GM21786 (cell line): Measurements from ENCODE around the gene GAGE12G.
"Not testable (repeated sequence)": the region's sequence is repeated elsewhere in the genome, so short reads cannot be mapped to it uniquely, and the experiment has no call there.

Experiments
- ATAC-seq: cut with Tn5 transposase; IDR thresholded peaks from one replicate; pipeline ENCODE4 v1.9.1; 2021; ENCODE audit not compliant: unreplicated experiment

GAGE12G gene

GRCh38 chrX:49570100-49570499 lies at the start of gene GAGE12G:
GAGE12G (plus strand) TSS chrX:49570400; CDS start chrX:49571555, 1,155 bp downstream.
- ATAC-seq, result not testable (repeated sequence)

- ATAC-seq, result not testable (repeated sequence)
Observed at GRCh38 chrX:49531877-49532276, 38.3 kb upstream of the GAGE12G start, which contains the start of gene GAGE12C. GAGE12C (plus strand) TSS chrX:49532177; CDS start chrX:49533332, 1,155 bp downstream.

- not testable (repeated sequence) for ATAC-seq
Observed at GRCh38 chrX:49541433-49541832, 28.8 kb upstream of the GAGE12G start, which contains the start of gene GAGE12D. GAGE12D (plus strand) TSS chrX:49541733; CDS start chrX:49542888, 1,155 bp downstream.

GRCh38 chrX:49550989-49551388 lies 19.2 kb upstream of the GAGE12G start, which contains the start of gene GAGE12E:
GAGE12E (plus strand) TSS chrX:49551289; CDS start chrX:49552444, 1,155 bp downstream.
- ATAC-seq, result not testable (repeated sequence)

GRCh38 chrX:49560542-49560941 lies 9.7 kb upstream of the GAGE12G start, which contains the start of gene GAGE12F:
GAGE12F (plus strand) TSS chrX:49560842; CDS start chrX:49561997, 1,155 bp downstream.
- not testable (repeated sequence) for ATAC-seq

- ATAC-seq, result not testable (repeated sequence)
Observed at GRCh38 chrX:49568728-49569127, 1.5 kb upstream of the GAGE12G start.

GRCh38 chrX:49569152-49569551 lies 1.0 kb upstream of the GAGE12G start:
- ATAC-seq, result not testable (repeated sequence)

- ATAC-seq, result not testable (repeated sequence)
Observed at GRCh38 chrX:49579649-49580048, 9.4 kb downstream of the GAGE12G start, which contains the start of gene GAGE12H. GAGE12H (plus strand) TSS chrX:49579949; CDS start chrX:49581104, 1,155 bp downstream.

- ATAC-seq, result not testable (repeated sequence)
Observed at GRCh38 chrX:49589196-49589595, 19.0 kb downstream of the GAGE12G start, which contains the start of gene GAGE2A. GAGE2A (plus strand) TSS chrX:49589496; CDS start chrX:49590651, 1,155 bp downstream.

- ATAC-seq, result not testable (repeated sequence)
Observed at GRCh38 chrX:49589769-49590478, 19.7 kb downstream of the GAGE12G start.

GRCh38 chrX:49590488-49590887 lies 20.3 kb downstream of the GAGE12G start:
- ATAC-seq, result not testable (repeated sequence)

- not testable (repeated sequence) for ATAC-seq
Observed at GRCh38 chrX:49598720-49599119, 28.5 kb downstream of the GAGE12G start, which contains the start of gene GAGE1. GAGE1 (plus strand) TSS chrX:49599020; CDS start chrX:49600175, 1,155 bp downstream.

GRCh38 chrX:49610718-49611310 lies 40.6 kb downstream of the GAGE12G start:
- no peak for ATAC-seq

GRCh38 chrX:49618574-49618973 lies 48.4 kb downstream of the GAGE12G start:
- ATAC-seq, result no peak
